G401 (cell line): ENCODE data around the gene ZNF521. TPM values are rescaled to one million over a fixed set of nuclear protein-coding genes. Genes with fewer than 3 reads are reported as not detected.

Experiments
- DNase-seq: peaks from one replicate; pipeline ENCODE4 v3.0.0-alpha.2; 2015; ENCODE audit warnings: low spot score
- in situ Hi-C: cut with HindIII; loops from 2 replicates; pipeline ENCODE4 v1.10.0; 2016; ENCODE audit warnings: low sequenced_read_pairs, mixed read lengths
- total RNA-seq: library from RNA; depleted of rRNA; stranded (reverse); fragments of >200 nt; shearing (Covaris generic); gene quantifications from 2 replicates; pipeline ENCODE4 v1.2.3, GENCODE V29; 2014

ZNF521 gene
- total RNA-seq, 1 experiment from 2014 or later = 87.6 TPM

GRCh38 chr18:25153426-25153825, 198.5 kb downstream of the ZNF521 start:
- in situ Hi-C loops = no loop called here
- DNase-seq = no peak

- in situ Hi-C loops = no loop called here
- DNase-seq = peak; percentile 62
Measured at GRCh38 chr18:25147877-25148488, 204.0 kb downstream of the ZNF521 start.

DNA sequence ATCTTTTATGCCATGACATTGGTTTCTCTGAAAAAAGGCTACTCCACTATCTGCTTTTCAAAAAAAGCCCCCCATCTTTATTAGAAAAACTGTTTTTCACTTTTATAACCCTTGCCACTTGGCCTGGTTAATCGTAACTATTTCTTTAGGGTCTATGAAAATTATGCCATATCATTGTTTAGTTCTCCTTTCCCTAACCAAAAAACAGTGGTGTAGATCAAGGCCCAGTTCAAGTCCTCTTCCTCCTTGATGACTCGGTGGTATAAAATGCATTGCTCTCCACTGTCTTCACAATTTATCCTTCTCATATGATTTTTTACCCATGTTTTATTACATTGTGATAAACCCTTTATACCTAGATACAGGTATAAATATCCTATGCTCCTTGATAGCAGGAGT, 205.5 kb downstream of the ZNF521 start:
- DNase-seq = no peak
- in situ Hi-C loops = no loop called here

DNA sequence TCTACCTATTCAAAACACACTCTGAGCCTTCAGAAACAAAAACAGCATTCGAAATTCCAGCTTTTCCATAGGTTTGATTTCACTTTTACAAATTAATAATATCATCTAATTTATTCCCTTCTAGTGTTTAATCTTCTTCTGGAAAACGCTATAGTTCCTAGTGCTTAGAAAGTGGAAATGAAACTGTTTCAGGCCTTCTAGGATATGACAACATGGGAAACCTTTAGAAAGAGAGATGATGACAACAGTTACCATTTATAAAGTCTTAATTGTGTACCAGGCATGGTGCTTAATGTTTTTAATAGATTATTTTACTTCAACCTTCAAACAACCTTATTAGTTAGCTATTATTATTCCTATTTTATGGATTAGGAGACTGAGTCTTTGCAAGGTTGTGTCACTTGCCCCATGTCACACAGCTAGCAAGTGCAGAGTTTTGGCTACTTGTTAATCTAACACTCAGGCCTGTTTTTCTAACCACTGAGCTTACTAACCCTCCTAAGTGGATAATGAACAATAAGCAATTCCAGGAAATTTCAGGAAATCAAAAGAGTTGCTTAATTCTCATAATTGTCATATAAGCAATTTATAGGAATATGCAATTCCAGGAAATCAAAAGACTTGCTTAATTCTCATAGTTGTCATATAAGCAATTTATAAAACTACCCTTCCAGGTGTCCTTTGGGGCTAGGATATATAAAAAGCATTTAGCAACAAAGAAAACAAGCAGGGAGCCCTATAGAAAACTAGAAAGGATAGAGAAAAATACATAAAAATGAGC, 206.0 kb downstream of the ZNF521 start:
- DNase-seq = no peak
- in situ Hi-C loops = no loop called here

GRCh38 chr18:25144820-25145219, 207.1 kb downstream of the ZNF521 start:
- peak; percentile 68 for DNase-seq
- in situ Hi-C loops = no loop called here

GRCh38 chr18:25141886-25142285, 210.1 kb downstream of the ZNF521 start:
- in situ Hi-C loops = no loop called here
- peak; percentile 96 for DNase-seq

- DNase-seq = no peak
- in situ Hi-C loops = no loop called here
Measured at GRCh38 chr18:25141399-25141798, 210.6 kb downstream of the ZNF521 start.

- no peak for DNase-seq
- in situ Hi-C loops = no loop called here
Measured at GRCh38 chr18:25140962-25141308, 211.0 kb downstream of the ZNF521 start.

- in situ Hi-C loops = no loop called here
- DNase-seq = no peak
Measured at GRCh38 chr18:25140124-25140961, 211.6 kb downstream of the ZNF521 start.

- no peak for DNase-seq
- in situ Hi-C loops = no loop called here
Measured at GRCh38 chr18:25137197-25137472, 214.8 kb downstream of the ZNF521 start.

GRCh38 chr18:25136416-25137196, 215.4 kb downstream of the ZNF521 start:
- in situ Hi-C loops = no loop called here
- no peak for DNase-seq

DNA sequence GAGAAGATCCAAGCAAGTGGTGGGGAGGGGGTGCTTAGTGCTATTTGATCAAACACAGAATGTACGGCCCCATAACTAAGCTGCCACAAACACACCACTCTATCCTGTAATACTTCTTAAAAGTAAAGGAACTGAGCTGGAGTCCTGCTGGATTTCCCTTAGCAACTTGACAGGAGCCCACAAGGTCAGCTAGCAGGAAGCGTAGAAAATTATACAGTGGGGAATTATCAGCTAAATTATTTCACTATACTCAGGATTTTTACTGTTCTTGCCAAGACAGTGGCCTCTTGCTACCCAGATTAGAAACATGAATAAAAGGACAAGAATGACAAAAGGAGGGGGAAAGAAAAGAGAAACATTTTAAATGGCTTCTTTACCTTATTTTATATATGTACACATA, 217.1 kb downstream of the ZNF521 start:
- in situ Hi-C loops = no loop called here
- DNase-seq = no peak

DNA sequence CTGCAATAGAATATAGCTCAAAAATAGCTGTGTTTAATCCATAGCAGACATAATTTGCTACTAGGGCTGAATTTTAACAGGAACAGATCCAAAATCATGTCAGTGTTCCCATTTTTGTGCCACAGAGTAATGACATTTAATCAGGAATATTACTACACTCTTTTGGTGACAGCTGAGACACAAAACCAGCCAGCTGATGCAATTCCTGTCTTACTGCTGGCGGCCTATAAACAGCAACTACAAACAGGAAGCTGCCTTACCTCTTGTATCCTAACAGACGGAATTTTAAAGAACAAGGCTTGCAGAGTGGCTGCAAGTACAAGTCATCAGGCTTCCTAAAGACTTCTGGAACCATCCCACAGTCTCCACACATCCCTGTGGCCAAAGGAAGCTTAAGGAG, 218.1 kb downstream of the ZNF521 start:
- in situ Hi-C loops = no loop called here
- peak; percentile 66 for DNase-seq

DNA sequence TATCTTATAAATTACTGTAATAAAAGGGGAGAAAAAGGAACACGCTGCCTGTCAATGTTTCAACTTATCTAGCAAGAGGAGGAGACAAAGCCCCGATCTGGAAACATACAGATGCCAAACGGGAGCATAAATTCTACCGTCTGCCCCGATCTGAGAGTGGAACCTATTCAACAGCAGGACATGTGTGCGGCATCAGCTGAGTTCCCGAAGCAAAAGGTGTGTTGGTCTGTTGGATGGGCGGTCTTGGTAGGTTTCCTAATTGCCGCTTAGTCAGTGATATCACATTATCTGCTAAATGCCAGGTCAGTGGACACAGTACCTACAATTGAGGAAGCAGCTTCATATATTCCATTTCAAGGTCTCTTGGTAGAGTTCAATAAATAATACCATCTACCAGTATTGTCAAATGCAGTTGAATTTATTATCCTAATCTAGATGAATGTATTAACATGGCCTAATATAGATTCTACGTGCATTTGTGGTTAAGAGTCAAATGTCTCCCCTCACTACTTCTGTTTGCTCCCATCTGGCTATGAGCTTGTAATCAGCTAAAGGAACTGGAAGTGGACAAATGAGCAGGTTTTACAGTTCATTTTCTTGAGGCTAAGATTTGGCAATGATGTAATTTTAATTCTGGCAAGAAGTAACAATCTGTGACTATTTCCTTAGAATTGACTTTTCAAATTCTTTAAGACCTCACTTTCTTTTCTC, 219.0 kb downstream of the ZNF521 start:
- in situ Hi-C loops = no loop called here
- peak; percentile 73 for DNase-seq

DNA sequence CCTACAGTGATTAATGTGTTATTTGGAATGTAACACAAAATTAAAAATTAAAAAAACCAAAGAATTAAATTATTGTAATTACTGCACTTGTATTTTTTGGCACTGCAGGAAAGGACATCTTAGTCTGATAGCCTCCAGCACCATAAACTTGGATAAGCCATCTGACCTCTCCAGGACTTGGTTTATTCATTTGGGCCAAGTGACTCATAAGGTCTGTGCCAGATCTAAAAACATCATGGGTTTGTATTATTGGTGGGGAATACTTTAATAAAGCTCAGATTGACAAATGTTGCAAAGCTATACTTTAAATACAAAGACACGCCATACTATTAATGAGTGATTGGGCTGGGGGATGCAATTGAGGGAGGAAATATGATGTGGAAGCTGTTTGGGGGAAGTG, 225.2 kb downstream of the ZNF521 start:
- in situ Hi-C loops = no loop called here
- no peak for DNase-seq

DNA sequence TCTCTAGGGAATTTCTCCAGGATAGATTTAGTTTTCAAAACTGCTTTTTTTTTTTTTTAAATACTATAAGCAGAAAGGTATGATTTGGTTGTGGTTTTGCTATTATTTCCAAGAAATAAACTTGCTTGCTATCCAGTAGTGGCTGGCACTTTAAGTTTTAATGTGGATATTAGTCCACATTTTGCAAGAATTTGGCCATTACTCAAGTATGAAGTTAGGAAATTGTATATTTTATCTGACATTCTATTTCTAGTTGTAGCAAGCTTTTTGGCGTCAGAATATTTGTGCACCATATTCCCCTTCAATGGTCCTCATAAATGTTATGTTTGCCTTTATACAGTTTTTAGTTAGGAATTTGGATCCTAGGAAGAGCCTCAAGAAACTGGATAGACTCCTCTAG, 226.3 kb downstream of the ZNF521 start:
- no peak for DNase-seq
- in situ Hi-C loops = no loop called here

GRCh38 chr18:25123438-25124232, 228.3 kb downstream of the ZNF521 start:
- in situ Hi-C loops = no loop called here
- peak; percentile 66 for DNase-seq

GRCh38 chr18:25121442-25121841, 230.5 kb downstream of the ZNF521 start:
- no peak for DNase-seq
- in situ Hi-C loops = no loop called here
